ENCODE measurements around the gene ACTG2. TPM values are rescaled to one million over a fixed set of nuclear protein-coding genes. Genes with fewer than 3 reads are reported as not detected.
"Not testable (repeated sequence)": the region's sequence is repeated elsewhere in the genome, so short reads cannot be mapped to it uniquely, and the experiment has no call there.

ACTG2 gene
- total RNA-seq, 1 donor from 2014 or later: 918 TPM

- no peak for DNase-seq (ENCODE audit: low spot score)
Measured at GRCh38 chr2:73937103-73937885, 44.5 kb downstream of the ACTG2 start.

- no peak for DNase-seq (ENCODE audit: low spot score)
Measured at GRCh38 chr2:73937899-73938298, 45.1 kb downstream of the ACTG2 start.

- no peak for DNase-seq (ENCODE audit: low spot score)
Measured at GRCh38 chr2:73938718-73939352, 46.0 kb downstream of the ACTG2 start.

GRCh38 chr2:73939419-73939818 is 46.6 kb downstream of the ACTG2 start:
- DNase-seq (ENCODE audit: low spot score): no peak

- not testable (repeated sequence) for DNase-seq (ENCODE audit: low spot score)
Measured at GRCh38 chr2:73940066-73940465, 47.3 kb downstream of the ACTG2 start.

- DNase-seq (ENCODE audit: low spot score): no peak
Measured at GRCh38 chr2:73942664-73943063, 49.9 kb downstream of the ACTG2 start.

GRCh38 chr2:73944714-73945113 is 51.9 kb downstream of the ACTG2 start:
- DNase-seq (ENCODE audit: low spot score): no peak

- no peak for DNase-seq (ENCODE audit: low spot score)
Measured at GRCh38 chr2:73946215-73946614, 53.4 kb downstream of the ACTG2 start.

GRCh38 chr2:73946666-73947065 is 53.9 kb downstream of the ACTG2 start:
- DNase-seq (ENCODE audit: low spot score): no peak

- no peak for DNase-seq (ENCODE audit: low spot score)
Measured at GRCh38 chr2:73947412-73948018, 54.7 kb downstream of the ACTG2 start.

- DNase-seq (ENCODE audit: low spot score): no peak
Measured at GRCh38 chr2:73949802-73950201, 57.0 kb downstream of the ACTG2 start.

GRCh38 chr2:73952499-73953446 is 60.0 kb downstream of the ACTG2 start:
- DNase-seq (ENCODE audit: low spot score): no peak

GRCh38 chr2:73956218-73956865 is 63.5 kb downstream of the ACTG2 start:
- DNase-seq (ENCODE audit: low spot score): no peak

- no peak for DNase-seq (ENCODE audit: low spot score)
Measured at GRCh38 chr2:73961274-73961673, 68.5 kb downstream of the ACTG2 start.

- no peak for DNase-seq (ENCODE audit: low spot score)
Measured at GRCh38 chr2:73961823-73962615, 69.2 kb downstream of the ACTG2 start.

- DNase-seq (ENCODE audit: low spot score): no peak
Measured at GRCh38 chr2:73962798-73963197, 70.0 kb downstream of the ACTG2 start.

- no peak for DNase-seq (ENCODE audit: low spot score)
Measured at GRCh38 chr2:73963385-73964120, 70.7 kb downstream of the ACTG2 start.

- no peak for DNase-seq (ENCODE audit: low spot score)
Measured at GRCh38 chr2:73964223-73964622, 71.4 kb downstream of the ACTG2 start.

- no peak for DNase-seq (ENCODE audit: low spot score)
Measured at GRCh38 chr2:73965053-73965452, 72.2 kb downstream of the ACTG2 start.

Data from ureter (tissue), 1 donor.